Neural cell (in vitro differentiated cells): ENCODE results near the gene MPC2.

Experiments used
- EP300 ChIP-seq: fragments of 450-650 bp; conservative IDR thresholded peaks from 2 replicates; pipeline ENCODE4 v1.6.1; 2014; ENCODE audit warnings: antibody characterized with exemption, mild to moderate bottlenecking, moderate library complexity; ENCODE audit not compliant: poor library complexity, severe bottlenecking
- MXI1 ChIP-seq: fragments of 450-650 bp; conservative IDR thresholded peaks from 2 replicates; pipeline ENCODE4 v1.6.1; 2014; ENCODE audit warnings: antibody characterized with exemption, mild to moderate bottlenecking; ENCODE audit not compliant: poor library complexity, severe bottlenecking

DNA sequence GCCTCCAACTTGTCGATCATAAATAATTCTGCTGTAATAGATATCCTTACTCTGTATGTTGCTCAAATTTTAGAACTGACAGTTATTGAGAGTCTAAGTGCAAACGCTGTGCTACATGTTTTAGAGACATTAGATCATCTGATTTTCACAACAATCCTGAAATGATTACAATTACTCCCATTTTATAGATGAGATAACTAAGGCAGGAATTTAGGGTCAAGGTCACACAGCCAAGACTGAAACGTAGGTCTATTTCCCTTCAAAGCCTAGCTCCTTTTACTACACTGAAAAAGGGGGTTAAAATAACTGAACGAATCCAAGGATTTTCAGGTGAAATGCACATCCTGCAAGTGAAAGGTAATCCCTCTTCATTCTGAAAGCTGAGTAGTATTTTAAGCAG is 3.1 kb downstream of the MPC2 start:
- no peak for TF ChIP-seq EP300
- TF ChIP-seq MXI1: no peak
